ENCODE measurements around the gene TKTL1. TPM values are rescaled to one million over a fixed set of nuclear protein-coding genes. Genes with fewer than 3 reads are reported as not detected.

TKTL1 gene
- total RNA-seq, 2 experiments from 2014 or later: 1.7 to 2.3 TPM

GRCh38 chrX:154355094-154355775, 59.6 kb downstream of the TKTL1 start:
- peaks cover 100% of the 10 kb centered on the region for H3K36me3 ChIP-seq (ENCODE audit: insufficient read depth, low read length)
- ChIA-PET CTCF (no interaction called here), POLR2A (no interaction called here)
- no peak overlapping the region for H3K27ac Mint-ChIP-seq
- no peaks in the 10 kb centered on the region for H3K9me3 ChIP-seq (ENCODE audit: control insufficient read depth in 1 of 2, insufficient read depth in 1 of 2, low read length in 2 of 2)
- H3K27ac ChIP-seq (ENCODE audit: low read depth in 1 of 2, low read length in 2 of 2): no peak overlapping the region
- H3K4me1 ChIP-seq (ENCODE audit: insufficient read depth, low read length): peaks cover 100% of the 10 kb centered on the region
- DNase-seq (peak in 1 of 14 experiments; percentile 1), ATAC-seq (ENCODE audit: poor library complexity) (no peak)
- H3K4me3 ChIP-seq (ENCODE audit: low read length): no peak overlapping the region
- no peaks in the 10 kb centered on the region for H3K27me3 Mint-ChIP-seq
- no peaks in the 10 kb centered on the region for H3K9me3 Mint-ChIP-seq
- H3K4me1 Mint-ChIP-seq (ENCODE audit: low read depth): peaks cover 14% of the 10 kb centered on the region
- intact Hi-C loops (cut with DNase I, micrococcal nuclease): no loop called here
- no peak overlapping the region for H3K4me3 Mint-ChIP-seq
- no peak for TF ChIP-seq CTCF (IDR thresholded peaks at IDR 0.05)
- H3K27me3 ChIP-seq (ENCODE audit: control insufficient read depth in 1 of 2, insufficient read depth in 2 of 2, low read length in 2 of 2): no peaks in the 10 kb centered on the region
- peaks cover 67% of the 10 kb centered on the region for H3K36me3 Mint-ChIP-seq (ENCODE audit: low read depth)

- POLR2A ChIA-PET: no interaction called here
- Histone ChIP-seq H3K27ac (ENCODE audit: low read depth in 1 of 2, low read length in 2 of 2) (no peak overlapping the region), H3K27me3 (ENCODE audit: control insufficient read depth in 1 of 2, insufficient read depth in 2 of 2, low read length in 2 of 2) (no peaks in the 10 kb centered on the region), H3K4me3 (ENCODE audit: low read length) (no peak overlapping the region), H3K9me3 (ENCODE audit: control insufficient read depth in 1 of 2, insufficient read depth in 1 of 2, low read length in 2 of 2) (no peaks in the 10 kb centered on the region), H3K36me3 (ENCODE audit: insufficient read depth, low read length) (peaks cover 100% of the 10 kb centered on the region), H3K4me1 (ENCODE audit: insufficient read depth, low read length) (peaks cover 100% of the 10 kb centered on the region)
- H3K27ac Mint-ChIP-seq: no peak overlapping the region
- TF ChIP-seq CTCF (IDR thresholded peaks at IDR 0.05): no peak
- H3K9me3 Mint-ChIP-seq: no peaks in the 10 kb centered on the region
- intact Hi-C loops (cut with DNase I, micrococcal nuclease): no loop called here
- no peaks in the 10 kb centered on the region for H3K27me3 Mint-ChIP-seq
- ATAC-seq (ENCODE audit: poor library complexity) (no peak), DNase-seq (no peak)
- CTCF ChIA-PET: no interaction called here
- no peak overlapping the region for H3K4me3 Mint-ChIP-seq
- peaks cover 13% of the 10 kb centered on the region for H3K4me1 Mint-ChIP-seq (ENCODE audit: low read depth)
- H3K36me3 Mint-ChIP-seq (ENCODE audit: low read depth): peaks cover 65% of the 10 kb centered on the region
Measured at GRCh38 chrX:154355776-154356140, 60.2 kb downstream of the TKTL1 start.

- DNase-seq (no peak), ATAC-seq (ENCODE audit: poor library complexity) (no peak)
- intact Hi-C loops (cut with DNase I, micrococcal nuclease): no loop called here
- H3K27me3 ChIP-seq (ENCODE audit: control insufficient read depth in 1 of 2, insufficient read depth in 2 of 2, low read length in 2 of 2): no peaks in the 10 kb centered on the region
- Mint-ChIP-seq H3K4me3 (no peak overlapping the region), H3K9me3 (no peaks in the 10 kb centered on the region), H3K27me3 (no peaks in the 10 kb centered on the region), H3K36me3 (ENCODE audit: low read depth) (peaks cover 66% of the 10 kb centered on the region), H3K4me1 (ENCODE audit: low read depth) (peaks cover 4% of the 10 kb centered on the region), H3K27ac (peak overlapping the region; percentile 71)
- ChIA-PET CTCF (no interaction called here), POLR2A (interaction anchor here (0.9 kb wide), 1 partner anchor 13 kb away, joined by 3 read pairs; no protein-coding TSS in a partner anchor)
- no peaks in the 10 kb centered on the region for H3K9me3 ChIP-seq (ENCODE audit: control insufficient read depth in 1 of 2, insufficient read depth in 1 of 2, low read length in 2 of 2)
- H3K36me3 ChIP-seq (ENCODE audit: insufficient read depth, low read length): peaks cover 98% of the 10 kb centered on the region
- H3K4me3 ChIP-seq (ENCODE audit: low read length): no peak overlapping the region
- H3K4me1 ChIP-seq (ENCODE audit: insufficient read depth, low read length): peaks cover 98% of the 10 kb centered on the region
- no peak for TF ChIP-seq CTCF (IDR thresholded peaks at IDR 0.05)
- H3K27ac ChIP-seq (ENCODE audit: low read depth in 1 of 2, low read length in 2 of 2): no peak overlapping the region
Measured at GRCh38 chrX:154356596-154356995, 61.0 kb downstream of the TKTL1 start.
